GM21528 (cell line): ENCODE measurements around the gene C6orf89.
A peak's percentile ranks its signal among the peaks of the same experiment; 100 is the strongest.

ENCODE experiments used
- ATAC-seq: cut with Tn5 transposase; IDR thresholded peaks from one replicate; pipeline ENCODE4 v1.9.1; 2021; ENCODE audit warnings: mild to moderate bottlenecking, moderate library complexity; ENCODE audit not compliant: unreplicated experiment, low FRiP score

The C6orf89 gene, protein sequence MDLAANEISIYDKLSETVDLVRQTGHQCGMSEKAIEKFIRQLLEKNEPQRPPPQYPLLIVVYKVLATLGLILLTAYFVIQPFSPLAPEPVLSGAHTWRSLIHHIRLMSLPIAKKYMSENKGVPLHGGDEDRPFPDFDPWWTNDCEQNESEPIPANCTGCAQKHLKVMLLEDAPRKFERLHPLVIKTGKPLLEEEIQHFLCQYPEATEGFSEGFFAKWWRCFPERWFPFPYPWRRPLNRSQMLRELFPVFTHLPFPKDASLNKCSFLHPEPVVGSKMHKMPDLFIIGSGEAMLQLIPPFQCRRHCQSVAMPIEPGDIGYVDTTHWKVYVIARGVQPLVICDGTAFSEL

GRCh38 chr6:36885461-36886401 is at the start of gene C6orf89:
Gene C6orf89 (plus strand): TSS chr6:36885952. CDS start chr6:36899445, 13,493 bp downstream.
- peak; percentile 97 for ATAC-seq

DNA sequence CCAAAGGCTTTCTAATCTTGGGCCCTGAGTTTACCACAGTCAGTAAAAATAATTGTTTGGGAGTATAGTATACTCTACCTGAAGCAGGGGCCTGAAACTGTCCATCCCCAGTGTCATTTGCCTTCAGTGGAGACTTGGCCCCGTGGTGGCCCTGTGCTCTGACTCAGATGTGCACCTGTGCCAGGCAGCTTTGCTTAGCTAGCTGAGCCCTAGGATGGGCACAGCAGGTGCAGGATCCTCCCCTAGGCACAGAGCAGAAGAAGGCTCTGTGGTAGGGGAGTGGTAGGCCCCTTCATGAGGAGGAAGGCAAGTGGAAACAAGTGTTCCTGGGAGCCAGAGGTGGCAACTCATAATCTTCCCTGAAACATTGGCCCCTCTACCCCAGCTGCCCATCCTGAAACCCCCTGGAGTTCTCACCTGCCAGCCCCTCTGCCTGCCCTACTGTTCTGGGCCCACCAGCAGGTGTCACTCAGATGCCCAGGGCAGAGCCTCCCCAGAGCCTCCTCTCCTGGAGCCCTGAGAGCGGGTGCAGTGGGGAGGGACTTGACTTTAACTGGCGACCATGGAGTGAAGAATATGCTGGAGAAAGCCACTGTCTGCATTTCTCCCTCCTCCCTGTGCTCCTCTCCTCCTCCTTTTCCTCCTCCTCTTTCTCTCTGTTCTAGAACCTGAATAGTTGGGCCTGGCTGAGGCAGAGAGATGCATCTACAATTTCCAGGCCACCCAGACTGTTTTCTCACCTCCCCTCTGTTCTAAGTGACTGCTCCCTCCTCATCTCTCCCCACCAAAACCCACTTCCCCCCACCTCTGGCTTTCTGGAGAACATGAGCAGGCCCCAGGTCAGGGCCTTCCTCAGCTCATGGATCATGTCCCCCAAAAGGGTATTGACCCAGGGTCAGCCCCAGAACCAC is 49.4 kb upstream of the C6orf89 start:
- no peak for ATAC-seq

- no peak for ATAC-seq
These were observed 48.8 kb upstream of the C6orf89 start for GRCh38 chr6:36837022-36837339.

DNA sequence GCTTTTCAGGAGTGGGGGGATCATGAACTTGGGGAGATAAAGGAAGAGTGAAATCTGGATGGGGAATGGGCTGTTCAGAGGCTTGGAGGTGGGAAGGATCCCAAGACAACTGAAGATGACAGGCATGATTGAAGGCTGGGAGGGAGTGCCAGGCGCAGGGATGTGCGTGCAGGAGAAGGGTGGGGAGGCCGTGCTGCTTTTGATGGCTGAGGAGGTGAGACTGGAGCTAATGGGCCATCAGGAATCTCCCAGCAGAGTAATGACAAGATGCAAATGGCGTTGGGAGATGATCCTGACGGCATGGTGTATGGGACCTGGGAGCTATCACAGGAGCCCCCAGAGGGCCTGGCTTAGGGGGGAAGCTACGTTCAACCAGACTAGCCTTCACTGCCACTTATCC is 48.1 kb upstream of the C6orf89 start:
- ATAC-seq = no peak

GRCh38 chr6:36838896-36839748 is 46.6 kb upstream of the C6orf89 start, which contains the start of gene CPNE5:
Gene CPNE5 (minus strand): TSS chr6:36839444. CDS start chr6:36839377, 67 bp downstream.
- no peak for ATAC-seq

DNA sequence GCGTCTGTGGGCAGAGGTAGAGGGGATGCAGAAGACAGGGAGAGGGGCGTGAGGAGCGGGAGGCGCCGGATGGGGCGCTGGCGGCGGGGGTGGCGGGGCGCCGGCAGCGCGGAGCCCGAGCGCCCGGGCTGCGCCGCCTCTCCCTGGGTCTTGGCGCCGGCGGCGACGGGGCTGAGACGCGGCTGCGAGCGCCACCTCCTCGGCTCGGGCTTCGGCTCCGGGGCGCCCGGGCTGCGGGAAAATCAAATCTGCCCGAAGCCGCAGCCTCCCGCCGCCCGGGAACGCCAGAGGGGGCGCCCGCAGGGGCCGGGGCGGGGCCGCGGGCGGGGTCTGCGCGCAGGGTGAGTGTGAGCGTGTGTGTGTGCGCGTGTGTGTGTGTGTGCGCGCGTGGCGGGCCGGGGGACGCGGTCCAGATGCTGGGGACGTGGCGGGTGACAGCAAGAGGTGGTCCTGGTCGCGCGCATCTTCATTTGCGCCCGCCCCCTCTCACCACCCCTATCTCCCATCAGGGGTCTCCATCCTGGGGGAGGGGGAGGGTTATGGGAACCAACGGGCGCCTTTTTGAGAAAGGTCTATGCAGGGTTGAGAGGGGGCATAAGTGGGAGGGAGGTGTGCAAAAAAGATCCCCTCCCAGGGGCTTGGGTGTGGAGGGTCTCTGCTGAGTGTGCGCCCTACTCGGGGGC is 45.9 kb upstream of the C6orf89 start:
- no peak for ATAC-seq

DNA sequence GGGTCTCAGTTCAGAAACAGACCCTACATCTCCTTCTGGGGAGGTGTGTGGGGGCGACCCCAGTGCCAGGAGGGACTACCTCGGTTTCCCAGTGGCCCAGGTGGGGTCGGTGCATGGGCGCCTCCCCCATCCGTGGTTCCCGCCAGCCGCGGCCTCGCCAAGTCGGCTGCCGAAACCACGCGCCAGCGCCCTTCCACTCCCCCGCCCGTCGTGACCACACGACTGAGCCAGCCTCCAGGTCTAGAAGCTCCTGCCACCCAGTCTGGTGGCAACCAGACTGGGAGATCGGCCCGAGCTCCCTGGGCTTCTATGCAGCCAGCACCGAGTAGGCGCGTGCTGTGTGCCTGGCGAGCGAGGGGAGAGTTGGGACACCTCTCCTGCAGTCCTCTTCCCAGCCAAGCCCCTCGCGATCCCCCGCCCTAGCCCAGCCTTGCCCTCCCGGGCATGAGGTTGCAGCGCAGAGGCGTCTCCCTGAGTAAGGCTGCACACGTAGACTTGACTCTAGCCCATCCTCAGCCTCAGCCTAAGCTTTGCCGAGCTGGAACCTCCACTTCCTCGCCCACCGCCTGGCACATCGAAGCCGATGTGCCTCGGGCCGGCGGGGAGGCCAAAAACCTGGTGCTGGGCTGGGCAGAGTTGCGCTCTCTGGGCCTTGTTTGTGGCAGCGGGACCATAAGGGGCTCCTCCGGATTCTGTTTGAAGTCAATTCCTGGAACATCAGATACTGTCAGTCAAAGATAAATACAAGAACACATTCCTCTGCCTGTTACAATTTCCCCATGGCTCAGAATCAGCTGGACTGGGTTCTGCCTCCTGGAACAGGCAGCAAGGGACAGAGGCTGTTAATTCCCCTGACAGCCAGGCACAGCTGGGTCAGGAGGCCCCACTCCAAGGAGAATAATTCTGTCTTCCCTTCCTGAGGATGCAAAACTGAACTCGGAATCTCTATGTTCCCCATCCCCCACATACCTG is 45.0 kb upstream of the C6orf89 start:
- no peak for ATAC-seq

DNA sequence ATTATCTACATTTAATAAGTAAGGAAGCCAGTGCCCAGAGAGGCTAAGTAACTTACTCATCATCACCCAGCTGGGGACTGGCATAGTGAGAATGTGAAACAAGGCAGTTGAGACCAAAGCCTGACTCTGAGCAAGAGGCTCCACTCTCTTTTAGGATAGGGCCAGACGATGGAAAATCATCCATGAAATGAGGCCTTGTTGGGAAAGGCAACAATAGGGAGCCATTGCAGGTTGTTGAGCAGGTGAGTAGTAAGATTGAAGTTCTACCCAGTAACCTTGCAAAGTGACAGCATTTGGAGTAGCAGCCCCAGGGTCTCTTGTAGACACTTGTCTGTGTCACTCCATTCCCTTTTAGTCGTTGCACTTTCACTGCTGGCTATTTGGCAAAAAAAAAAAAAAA is 44.0 kb upstream of the C6orf89 start:
- no peak for ATAC-seq

DNA sequence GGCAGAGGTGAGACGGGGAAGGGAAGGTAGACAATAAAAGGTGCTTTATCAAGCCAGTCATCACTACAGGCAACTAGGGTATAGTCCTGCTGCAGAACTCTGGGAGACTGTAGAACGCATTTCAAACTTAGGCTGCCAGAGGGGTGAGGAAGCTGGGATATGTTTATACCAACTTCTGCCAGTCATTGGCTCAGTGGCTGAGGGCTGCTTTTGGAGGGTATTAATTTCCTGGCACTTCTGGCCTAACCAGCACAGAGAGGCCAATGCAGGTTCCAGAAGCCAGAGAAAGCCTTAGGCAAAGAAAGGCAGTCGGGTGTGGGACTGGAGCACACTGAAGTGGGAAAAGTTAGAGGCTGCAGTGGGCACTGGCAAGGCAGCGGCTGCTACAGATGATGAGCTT is 42.6 kb upstream of the C6orf89 start:
- ATAC-seq = no peak

- ATAC-seq = no peak
These were observed 41.3 kb upstream of the C6orf89 start for GRCh38 chr6:36844232-36845170.

GRCh38 chr6:36845233-36845632 is 40.5 kb upstream of the C6orf89 start:
- no peak for ATAC-seq

DNA sequence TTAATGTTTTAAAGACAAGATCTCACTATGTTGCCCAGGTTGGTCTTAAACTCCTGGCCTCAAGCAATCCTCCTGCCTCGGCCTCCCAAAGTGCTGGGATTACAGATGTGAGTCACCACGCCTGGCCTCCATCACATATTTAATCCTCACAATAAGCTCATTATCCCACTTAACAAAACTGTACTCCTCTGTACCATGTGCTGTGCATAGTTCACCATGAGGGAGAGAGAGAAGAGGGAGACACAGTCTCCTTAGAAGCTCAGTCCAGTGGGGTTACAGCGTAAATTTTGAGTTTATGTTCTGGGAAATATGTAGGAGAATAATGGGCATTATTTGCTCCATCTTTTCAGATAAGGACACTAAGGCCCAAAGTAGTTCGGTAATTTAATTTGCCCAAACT is 38.6 kb upstream of the C6orf89 start:
- no peak for ATAC-seq

DNA sequence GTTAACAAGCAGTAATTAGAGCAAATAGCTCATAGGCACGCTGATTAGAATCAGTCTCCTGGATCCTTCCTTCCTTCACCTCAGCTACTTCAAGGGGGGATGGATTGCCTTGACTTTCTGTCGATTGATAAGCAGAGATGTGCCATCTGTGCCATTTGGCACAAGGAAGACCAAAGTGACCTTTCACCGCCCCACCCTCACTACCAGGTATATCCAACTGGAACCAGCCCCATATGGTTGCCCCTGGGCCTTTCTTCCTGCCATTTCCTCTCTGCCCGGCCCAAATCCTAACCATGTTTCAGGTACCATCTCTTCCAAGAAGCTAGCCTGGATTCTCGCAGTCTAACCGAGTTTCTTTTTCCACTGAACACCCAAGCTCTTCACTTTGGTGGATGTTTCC is 37.8 kb upstream of the C6orf89 start:
- no peak for ATAC-seq

- no peak for ATAC-seq
These were observed 36.9 kb upstream of the C6orf89 start for GRCh38 chr6:36848658-36849441.

GRCh38 chr6:36850021-36850420 is 35.7 kb upstream of the C6orf89 start:
- no peak for ATAC-seq

DNA sequence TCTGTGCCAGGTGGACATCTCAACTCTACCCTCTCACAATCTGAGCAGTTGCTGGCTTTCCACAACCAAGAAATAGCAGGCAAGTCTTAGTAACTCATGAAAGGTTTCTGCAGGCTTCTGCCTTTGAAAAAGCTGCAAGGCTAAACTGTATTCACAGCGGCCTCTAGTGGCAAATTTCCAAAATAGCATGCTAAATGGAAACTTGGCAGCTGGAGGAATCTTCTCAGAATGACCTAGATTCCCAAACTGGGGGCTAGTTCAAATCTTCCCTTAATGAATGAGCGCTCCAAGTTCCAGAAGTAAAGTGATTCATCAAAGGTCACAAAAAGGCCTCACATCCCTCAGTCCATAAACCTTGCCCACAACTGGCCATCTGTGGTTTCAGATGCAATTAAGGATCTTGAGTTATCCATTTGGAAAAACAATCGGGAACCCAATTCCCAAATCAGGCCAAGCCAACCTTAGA is 34.6 kb upstream of the C6orf89 start:
- no peak for ATAC-seq
